OCI-LY1 (cell line): ENCODE data around the gene ABR.

ENCODE experiments used
- EZH2 ChIP-seq: fragments of 200-600 bp; sonication (generic), shearing (Covaris generic); IDR thresholded peaks from 2 replicates; pipeline ENCODE4 v1.8.0; 2017; ENCODE audit warnings: borderline replicate concordance, mixed run types, mild to moderate bottlenecking, antibody characterized with exemption, low read length, moderate library complexity, mixed read lengths
- TF ChIP-seq, protein P1 (sequence below): fragments of 200-600 bp; sonication (generic), shearing (Covaris generic); IDR thresholded peaks from 2 replicates; pipeline ENCODE4 v1.5.1; 2017; ENCODE audit warnings: mild to moderate bottlenecking, antibody characterized with exemption, low read length, moderate library complexity, mixed read lengths

DNA sequence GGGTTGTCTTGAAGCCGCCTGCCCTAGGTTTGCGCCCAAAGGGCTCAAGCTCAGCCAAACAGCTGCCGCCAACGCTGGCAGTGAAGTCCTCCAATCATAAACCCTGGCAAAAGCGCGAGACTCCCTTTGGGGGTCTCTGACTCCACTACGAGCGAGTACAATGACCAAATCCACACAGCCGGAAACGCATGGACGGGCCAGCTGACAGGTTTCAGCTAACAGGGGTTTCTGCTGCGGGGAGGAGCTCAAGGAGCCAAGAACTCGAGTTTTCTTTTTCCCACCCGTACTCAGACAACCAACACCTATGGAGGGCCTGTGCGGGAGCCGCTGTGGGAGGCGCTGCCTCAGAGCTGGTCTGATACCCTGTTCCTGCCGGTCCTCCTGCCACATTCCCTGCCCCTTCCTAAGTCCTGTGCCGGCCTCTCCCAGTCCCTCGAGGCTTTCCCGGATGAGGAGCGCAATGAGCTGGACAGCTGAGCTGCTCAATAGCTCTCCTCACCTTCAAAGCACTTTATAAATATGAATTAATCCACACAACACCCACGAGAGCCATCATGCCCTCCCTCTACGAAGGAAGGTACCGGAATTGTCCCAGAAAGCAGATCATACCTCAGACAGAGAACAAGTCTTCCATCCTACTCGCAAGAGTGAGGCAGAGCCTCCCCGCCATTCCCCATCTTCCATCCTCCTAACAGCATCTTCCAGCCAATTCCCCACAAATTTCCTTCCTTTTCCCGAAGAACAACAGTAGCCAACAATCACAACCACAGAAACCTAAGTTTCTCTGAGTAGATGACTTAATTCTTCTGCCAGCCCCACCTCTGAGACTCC lies 6.1 kb downstream of the ABR start:
- TF ChIP-seq, protein P1, sequence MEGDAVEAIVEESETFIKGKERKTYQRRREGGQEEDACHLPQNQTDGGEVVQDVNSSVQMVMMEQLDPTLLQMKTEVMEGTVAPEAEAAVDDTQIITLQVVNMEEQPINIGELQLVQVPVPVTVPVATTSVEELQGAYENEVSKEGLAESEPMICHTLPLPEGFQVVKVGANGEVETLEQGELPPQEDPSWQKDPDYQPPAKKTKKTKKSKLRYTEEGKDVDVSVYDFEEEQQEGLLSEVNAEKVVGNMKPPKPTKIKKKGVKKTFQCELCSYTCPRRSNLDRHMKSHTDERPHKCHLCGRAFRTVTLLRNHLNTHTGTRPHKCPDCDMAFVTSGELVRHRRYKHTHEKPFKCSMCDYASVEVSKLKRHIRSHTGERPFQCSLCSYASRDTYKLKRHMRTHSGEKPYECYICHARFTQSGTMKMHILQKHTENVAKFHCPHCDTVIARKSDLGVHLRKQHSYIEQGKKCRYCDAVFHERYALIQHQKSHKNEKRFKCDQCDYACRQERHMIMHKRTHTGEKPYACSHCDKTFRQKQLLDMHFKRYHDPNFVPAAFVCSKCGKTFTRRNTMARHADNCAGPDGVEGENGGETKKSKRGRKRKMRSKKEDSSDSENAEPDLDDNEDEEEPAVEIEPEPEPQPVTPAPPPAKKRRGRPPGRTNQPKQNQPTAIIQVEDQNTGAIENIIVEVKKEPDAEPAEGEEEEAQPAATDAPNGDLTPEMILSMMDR: no peak
- no peak for TF ChIP-seq EZH2
